ENCODE results near the gene ZBTB20. TPM values are rescaled to one million over a fixed set of nuclear protein-coding genes. Genes with fewer than 3 reads are reported as not detected.

ZBTB20 gene
- total and polyA plus RNA-seq, 2 donors (not counting 1 experiment from before 2014, with no cell fraction given) = 4.0 to 123 TPM

DNA sequence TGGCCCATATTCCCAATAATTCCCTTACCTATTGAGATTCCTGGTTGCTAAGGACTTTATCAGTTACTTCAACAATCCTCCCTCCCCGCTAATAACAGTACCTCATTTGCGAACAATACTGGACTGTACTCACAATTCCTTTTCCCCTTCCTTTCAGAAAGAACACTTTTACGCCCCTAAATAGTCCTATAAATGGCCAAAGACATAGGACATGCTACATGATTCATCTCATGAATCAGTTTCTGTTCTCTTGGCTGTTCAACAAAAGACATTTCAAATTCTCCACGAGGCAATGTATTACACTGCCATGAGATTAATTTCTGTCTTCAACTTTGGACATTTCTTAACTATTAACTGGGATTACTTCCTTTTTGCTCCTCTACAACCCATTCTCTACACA lies 588.8 kb downstream of the ZBTB20 start:
- Histone ChIP-seq H3K36me3 (replicated peaks in 1 of 2; ENCODE audit: control extremely low read depth in 1 of 2, control insufficient read depth in 1 of 2, extremely low read depth in 1 of 2, insufficient read depth in 2 of 2, low read length in 1 of 2) (peaks cover 0 to 2% of the 10 kb centered on the region in 2 experiments), H3K27me3 (replicated peaks in 1 of 4; ENCODE audit: control extremely low read depth in 1 of 4, control insufficient read depth in 3 of 4, insufficient read depth in 4 of 4, low read length in 3 of 4) (no peaks in the 10 kb centered on the region), H3K79me2 (ENCODE audit: control insufficient read depth, insufficient read depth, low read length) (no peaks in the 10 kb centered on the region), H3K27ac (ENCODE audit: low read length in 2 of 2) (no peak overlapping the region), H4K20me1 (ENCODE audit: control insufficient read depth, insufficient read depth, low read length, poor library complexity, severe bottlenecking) (no peaks in the 10 kb centered on the region), H2AFZ (ENCODE audit: insufficient read depth, low read depth, low read length, poor library complexity, severe bottlenecking) (no peak overlapping the region), H3K9ac (ENCODE audit: low read length) (no peak overlapping the region), H3K9me3 (ENCODE audit: control extremely low read depth in 1 of 3, control insufficient read depth in 2 of 3, insufficient read depth in 1 of 3, low read length in 2 of 3) (no peaks in the 10 kb centered on the region), H3K4me3 (ENCODE audit: control extremely low read depth in 1 of 5, extremely low read depth in 1 of 5, insufficient read depth in 1 of 5, low read depth in 2 of 5, low read length in 4 of 5) (no peak overlapping the region), H3K4me1 (ENCODE audit: control insufficient read depth in 2 of 2, insufficient read depth in 2 of 2, low read length in 2 of 2) (no peaks in the 10 kb centered on the region), H3K4me2 (replicated peaks; ENCODE audit: low read depth, low read length, poor library complexity, severe bottlenecking) (no peak overlapping the region)
- intact Hi-C loops (cut with micrococcal nuclease) = no loop called here
- Mint-ChIP-seq H3K4me3 (no peak overlapping the region), H3K9me3 (ENCODE audit: insufficient read depth) (no peaks in the 10 kb centered on the region), H3K27ac (no peak overlapping the region), H3K27me3 (no peaks in the 10 kb centered on the region), H3K4me1 (no peaks in the 10 kb centered on the region)
- DNase-seq (no peak), ATAC-seq (ENCODE audit: low read depth) (no peak)
- ChIA-PET POLR2A (no interaction called here), CTCF (no interaction called here)
- WGBS (ENCODE audit: insufficient coverage) = 93% methylated on average over 3 of the region's 4 CpGs
- TF ChIP-seq EZH2 (IDR thresholded peaks at IDR 0.05; ENCODE audit: borderline replicate concordance, insufficient read depth, low read depth, low read length, poor library complexity, severe bottlenecking) = no peak
- TF ChIP-seq, protein P1, sequence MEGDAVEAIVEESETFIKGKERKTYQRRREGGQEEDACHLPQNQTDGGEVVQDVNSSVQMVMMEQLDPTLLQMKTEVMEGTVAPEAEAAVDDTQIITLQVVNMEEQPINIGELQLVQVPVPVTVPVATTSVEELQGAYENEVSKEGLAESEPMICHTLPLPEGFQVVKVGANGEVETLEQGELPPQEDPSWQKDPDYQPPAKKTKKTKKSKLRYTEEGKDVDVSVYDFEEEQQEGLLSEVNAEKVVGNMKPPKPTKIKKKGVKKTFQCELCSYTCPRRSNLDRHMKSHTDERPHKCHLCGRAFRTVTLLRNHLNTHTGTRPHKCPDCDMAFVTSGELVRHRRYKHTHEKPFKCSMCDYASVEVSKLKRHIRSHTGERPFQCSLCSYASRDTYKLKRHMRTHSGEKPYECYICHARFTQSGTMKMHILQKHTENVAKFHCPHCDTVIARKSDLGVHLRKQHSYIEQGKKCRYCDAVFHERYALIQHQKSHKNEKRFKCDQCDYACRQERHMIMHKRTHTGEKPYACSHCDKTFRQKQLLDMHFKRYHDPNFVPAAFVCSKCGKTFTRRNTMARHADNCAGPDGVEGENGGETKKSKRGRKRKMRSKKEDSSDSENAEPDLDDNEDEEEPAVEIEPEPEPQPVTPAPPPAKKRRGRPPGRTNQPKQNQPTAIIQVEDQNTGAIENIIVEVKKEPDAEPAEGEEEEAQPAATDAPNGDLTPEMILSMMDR (IDR thresholded peaks at IDR 0.05) = no peak

DNA sequence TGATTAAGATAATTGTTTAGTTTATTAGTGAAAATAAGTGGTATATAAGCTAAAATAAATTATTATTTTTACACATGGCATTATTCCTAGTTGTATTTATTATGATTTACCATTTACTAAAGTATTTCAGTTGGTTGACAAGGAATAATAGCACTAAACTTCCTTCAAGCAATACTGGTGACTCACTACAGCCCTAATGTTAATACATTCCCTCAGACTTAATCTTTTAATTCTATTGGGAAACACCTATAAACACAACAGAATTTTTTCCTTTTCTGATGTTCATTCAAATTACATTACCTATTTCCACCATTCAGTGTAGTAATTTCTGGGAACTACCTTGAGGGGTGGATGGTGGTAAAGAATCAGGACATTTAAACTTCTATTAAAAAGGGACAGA lies 589.3 kb downstream of the ZBTB20 start:
- no peak overlapping the region for H3K4me2 ChIP-seq (replicated peaks; ENCODE audit: low read depth, low read length, poor library complexity, severe bottlenecking)
- H3K27me3 ChIP-seq (replicated peaks in 1 of 4; ENCODE audit: control extremely low read depth in 1 of 4, control insufficient read depth in 3 of 4, insufficient read depth in 4 of 4, low read length in 3 of 4) = no peaks in the 10 kb centered on the region
- intact Hi-C loops (cut with micrococcal nuclease) = no loop called here
- TF ChIP-seq, protein P1 (IDR thresholded peaks at IDR 0.05) = no peak
- no peak for TF ChIP-seq EZH2 (IDR thresholded peaks at IDR 0.05; ENCODE audit: borderline replicate concordance, insufficient read depth, low read depth, low read length, poor library complexity, severe bottlenecking)
- peaks cover 0 to 2% of the 10 kb centered on the region in 2 experiments for H3K36me3 ChIP-seq (replicated peaks in 1 of 2; ENCODE audit: control extremely low read depth in 1 of 2, control insufficient read depth in 1 of 2, extremely low read depth in 1 of 2, insufficient read depth in 2 of 2, low read length in 1 of 2)
- ChIA-PET POLR2A (no interaction called here), CTCF (no interaction called here)
- Mint-ChIP-seq H3K27ac (no peak overlapping the region), H3K27me3 (no peaks in the 10 kb centered on the region), H3K4me3 (no peak overlapping the region), H3K4me1 (no peaks in the 10 kb centered on the region), H3K9me3 (ENCODE audit: insufficient read depth) (no peaks in the 10 kb centered on the region)
- ATAC-seq (ENCODE audit: low read depth) (no peak), DNase-seq (no peak)
- H3K27ac ChIP-seq (ENCODE audit: low read length in 2 of 2) = no peak overlapping the region
- no peaks in the 10 kb centered on the region for H4K20me1 ChIP-seq (ENCODE audit: control insufficient read depth, insufficient read depth, low read length, poor library complexity, severe bottlenecking)
- no peaks in the 10 kb centered on the region for H3K4me1 ChIP-seq (ENCODE audit: control insufficient read depth in 2 of 2, insufficient read depth in 2 of 2, low read length in 2 of 2)
- no peak overlapping the region for H2AFZ ChIP-seq (ENCODE audit: insufficient read depth, low read depth, low read length, poor library complexity, severe bottlenecking)
- no peaks in the 10 kb centered on the region for H3K9me3 ChIP-seq (ENCODE audit: control extremely low read depth in 1 of 3, control insufficient read depth in 2 of 3, insufficient read depth in 1 of 3, low read length in 2 of 3)
- H3K9ac ChIP-seq (ENCODE audit: low read length) = no peak overlapping the region
- no peaks in the 10 kb centered on the region for H3K79me2 ChIP-seq (ENCODE audit: control insufficient read depth, insufficient read depth, low read length)
- no peak overlapping the region for H3K4me3 ChIP-seq (ENCODE audit: control extremely low read depth in 1 of 5, extremely low read depth in 1 of 5, insufficient read depth in 1 of 5, low read depth in 2 of 5, low read length in 4 of 5)

Data from B cell (primary cell).